HG03342 (cell line): ENCODE measurements around the gene PROC.

ENCODE experiments used
- ATAC-seq: cut with Tn5 transposase; IDR thresholded peaks from one replicate; pipeline ENCODE4 v1.9.1; 2021; ENCODE audit warnings: mild to moderate bottlenecking, moderate library complexity; ENCODE audit not compliant: unreplicated experiment

The PROC gene

GRCh38 chr2:127418300-127419111 is at the start of gene PROC:
Gene PROC (plus strand): TSS chr2:127418427. CDS start chr2:127419943, 1,516 bp downstream.
- ATAC-seq: no peak

- ATAC-seq: no peak
These were observed 48.2 kb upstream of the PROC start for GRCh38 chr2:127370010-127370409.

- ATAC-seq: no peak
These were observed 47.2 kb upstream of the PROC start for GRCh38 chr2:127371037-127371436.

GRCh38 chr2:127373362-127374083 is 44.7 kb upstream of the PROC start:
- no peak for ATAC-seq

- no peak for ATAC-seq
These were observed 42.0 kb upstream of the PROC start for GRCh38 chr2:127376257-127376656.

- no peak for ATAC-seq
These were observed 41.0 kb upstream of the PROC start for GRCh38 chr2:127377262-127377661.

- ATAC-seq: no peak
These were observed 39.5 kb upstream of the PROC start for GRCh38 chr2:127378720-127379119.

GRCh38 chr2:127379712-127380355 is 38.4 kb upstream of the PROC start:
- no peak for ATAC-seq

GRCh38 chr2:127381762-127382161 is 36.5 kb upstream of the PROC start:
- ATAC-seq: no peak

GRCh38 chr2:127382831-127383230 is 35.4 kb upstream of the PROC start:
- no peak for ATAC-seq

- ATAC-seq: no peak
These were observed 33.7 kb upstream of the PROC start for GRCh38 chr2:127384529-127384928.

- ATAC-seq: no peak
These were observed 32.0 kb upstream of the PROC start for GRCh38 chr2:127386246-127386645.

- peak; percentile 60 for ATAC-seq
These were observed 31.2 kb upstream of the PROC start for GRCh38 chr2:127386764-127387654.

GRCh38 chr2:127387655-127388422 is 30.4 kb upstream of the PROC start, which contains the start of gene MAP3K2:
Gene MAP3K2 (minus strand): TSS chr2:127387975. CDS start chr2:127343129, 44,846 bp downstream.
- ATAC-seq: peak; percentile 70

GRCh38 chr2:127388423-127389164 is 29.6 kb upstream of the PROC start:
- peak; percentile 19 for ATAC-seq

- peak; percentile 20 for ATAC-seq
These were observed 28.3 kb upstream of the PROC start for GRCh38 chr2:127389778-127390435.

- no peak for ATAC-seq
These were observed 25.9 kb upstream of the PROC start for GRCh38 chr2:127392133-127392827.
